Endothelial cell of umbilical vein (primary cell): ENCODE measurements around the gene SEL1L2. TPM values are rescaled to one million over a fixed set of nuclear protein-coding genes. Genes with fewer than 3 reads are reported as not detected.

ENCODE experiments used
- BruUV-seq: library from RNA; stranded (reverse); fragments of 400-500 nt; replicated peaks from 2 replicates; lab custom pipeline; 2021; lab: Mats Ljungman, UMichigan
- CTCF ChIA-PET: fragments of 300-600, 350-600 bp; sonication (Branson Sonifier 250); formaldehyde crosslinking; loops from one replicate; lab custom pipeline; 2021; ENCODE audit warnings: antibody characterized with exemption, inconsistent platforms; lab: Charles Lee
- POLR2A ChIA-PET: fragments of 300-600, 350-600 bp; sonication (Branson Sonifier 250); formaldehyde crosslinking; loops from one replicate; lab custom pipeline; 2021; ENCODE audit warnings: antibody characterized with exemption, inconsistent platforms; lab: Charles Lee
- DNase-seq: peaks from one replicate; pipeline ENCODE4 v3.0.0-alpha.2; 2011; ENCODE audit warnings: low read depth, low spot score
- FAIRE-seq: peaks from 2 replicates; lab custom pipeline; 2011; peaks lifted over from hg19 to GRCh38; lab: Jason Lieb, UNC
- H2AFZ ChIP-seq: 2 replicates; pipeline ENCODE4 v1.6.0; 2012; ENCODE audit warnings: low read depth, low read length, control low read depth, inconsistent platforms
- H3K27ac ChIP-seq: 2 replicates; pipeline ENCODE4 v1.5.1; 2011; ENCODE audit warnings: low read depth, mild to moderate bottlenecking, control low read depth, low read length, moderate library complexity; ENCODE audit not compliant: insufficient read depth
- H3K27me3 ChIP-seq, 2 experiments: 2 replicates each; pipeline versions ENCODE4 v1.6.0 to v1.6.1; 2011; ENCODE audit warnings: low read length in 2 of 2, mixed read lengths in 1 of 2; ENCODE audit not compliant: control insufficient read depth in 2 of 2, insufficient read depth in 2 of 2
- H3K36me3 ChIP-seq, 2 experiments: 2 replicates in 1 of 2; 3 replicates in 1 of 2; pipeline ENCODE4 v1.5.1; 2011; ENCODE audit warnings: low read length in 2 of 2, mild to moderate bottlenecking in 1 of 2, moderate library complexity in 1 of 2; ENCODE audit not compliant: control insufficient read depth in 2 of 2, insufficient read depth in 2 of 2; ENCODE audit errors: extremely low read depth in 1 of 2
- H3K4me1 ChIP-seq: 3 replicates; pipeline ENCODE4 v1.5.1; 2011; ENCODE audit warnings: mild to moderate bottlenecking, low read length; ENCODE audit not compliant: control insufficient read depth, insufficient read depth; ENCODE audit errors: extremely low read depth
- H3K4me2 ChIP-seq: 2 replicates; pipeline ENCODE4 v1.6.1; 2011; ENCODE audit warnings: low read length, control low read depth, mixed read lengths; ENCODE audit not compliant: insufficient read depth
- H3K4me3 ChIP-seq, 3 experiments: fragments of 200-600 bp in 1 of 3; sonication (generic), shearing (Covaris generic) in 1 of 3; replicated peaks in 1 of 3; 2 replicates each; pipeline ENCODE4 v1.5.1; 2011 to 2016; ENCODE audit warnings: control low read depth in 3 of 3, low read length in 3 of 3, mild to moderate bottlenecking in 2 of 3, inconsistent platforms in 1 of 3, low read depth in 1 of 3, moderate library complexity in 1 of 3; ENCODE audit not compliant: insufficient read depth in 1 of 3
- H3K79me2 ChIP-seq: 2 replicates; pipeline ENCODE4 v1.6.0; 2012; ENCODE audit warnings: low read length, inconsistent platforms; ENCODE audit not compliant: control insufficient read depth, insufficient read depth
- H3K9ac ChIP-seq: replicated peaks from 2 replicates; pipeline ENCODE3; 2011; ENCODE audit warnings: low read length, control low read depth; ENCODE audit not compliant: insufficient read depth; ENCODE audit errors: extremely low read depth
- H3K9me1 ChIP-seq: replicated peaks from 3 replicates; pipeline ENCODE4 v1.6.0; 2011; ENCODE audit warnings: mild to moderate bottlenecking, low read length; ENCODE audit not compliant: control insufficient read depth, insufficient read depth; ENCODE audit errors: extremely low read depth
- H3K9me3 ChIP-seq: replicated peaks from 2 replicates; pipeline ENCODE4 v1.5.1; 2012; ENCODE audit warnings: low read length, inconsistent platforms; ENCODE audit not compliant: control insufficient read depth, insufficient read depth
- H4K20me1 ChIP-seq: replicated peaks from 2 replicates; pipeline ENCODE3; 2011; ENCODE audit warnings: mild to moderate bottlenecking, low read length; ENCODE audit not compliant: control insufficient read depth, insufficient read depth; ENCODE audit errors: extremely low read depth
- EZH2 ChIP-seq: IDR thresholded peaks from 2 replicates; pipeline ENCODE4 v1.6.1; 2012; ENCODE audit warnings: borderline replicate concordance, low read depth, mild to moderate bottlenecking, moderate library complexity, low read length, inconsistent platforms; ENCODE audit not compliant: severe bottlenecking
- FOS ChIP-seq: IDR thresholded peaks from 2 replicates; pipeline ENCODE4 v1.6.1; 2011; ENCODE audit warnings: mild to moderate bottlenecking, low read length, moderate library complexity, borderline replicate concordance; ENCODE audit not compliant: insufficient read depth
- GATA2 ChIP-seq: IDR thresholded peaks from 2 replicates; pipeline ENCODE4 v1.7.0; 2011; ENCODE audit warnings: low read depth, mild to moderate bottlenecking, moderate library complexity, mixed read lengths, low read length; ENCODE audit not compliant: insufficient read length, insufficient read depth
- JUN ChIP-seq: IDR thresholded peaks from 2 replicates; pipeline ENCODE4 v1.6.1; 2011; ENCODE audit warnings: borderline replicate concordance, low read depth; ENCODE audit not compliant: insufficient read length, insufficient read depth
- MYC ChIP-seq: IDR thresholded peaks from one replicate; pipeline ENCODE4 v1.6.1; 2011; ENCODE audit warnings: mild to moderate bottlenecking, low read depth, low read length
- POLR2A ChIP-seq: IDR thresholded peaks from 2 replicates; pipeline ENCODE4 v1.6.1; 2012; ENCODE audit warnings: low read depth, mild to moderate bottlenecking, control low read depth, low read length
- POLR2AphosphoS5 ChIP-seq: IDR thresholded peaks from 2 replicates; pipeline ENCODE4 v1.6.1; 2012; ENCODE audit warnings: low read depth, mild to moderate bottlenecking, control low read depth, low read length, moderate library complexity; ENCODE audit not compliant: insufficient read depth
- dilution Hi-C: fragments of 300-500 bp; cut with MboI; formaldehyde crosslinking; loops from one replicate; pipeline ENCODE4 v1.15.0; 2019; ENCODE audit warnings: low sequenced_read_pairs; ENCODE audit not compliant: extremely low pct_ligation_motif_present
- intact Hi-C: fragments of 100-400 bp; cut with micrococcal nuclease; formaldehyde crosslinking; loops from one replicate; pipeline ENCODE4 v1.10.0; 2022
- polyA plus RNA-seq, 4 experiments: library from polyadenylated mRNA; depleted of rRNA in 3 of 4; stranded (reverse) in 3 of 4; unstranded in 1 of 4; fragments of >200 nt; gene quantifications; 2 replicates each; pipeline versions ENCODE4 v1.2.1 to v1.2.3, GENCODE V29; 2011 to 2012; ENCODE audit warnings: missing spikeins in 1 of 4
- total RNA-seq: library from RNA; stranded (reverse); gene quantifications from 2 replicates; pipeline ENCODE4 v1.2.3, GENCODE V29; 2021
- TF ChIP-seq, protein P1 (sequence below): IDR thresholded peaks from 2 replicates; pipeline ENCODE4 v1.6.1; 2011; ENCODE audit not compliant: insufficient read depth, insufficient read length
- TF ChIP-seq, protein P2 (sequence below), 2 donors: IDR thresholded peaks; 1 replicate in 1 of 2; 2 replicates in 1 of 2; pipeline ENCODE4 v1.5.1; 2011; ENCODE audit warnings: low read length in 2 of 2, mild to moderate bottlenecking in 2 of 2, moderate library complexity in 2 of 2, control low read depth in 1 of 2, inconsistent platforms in 1 of 2, low read depth in 1 of 2; ENCODE audit not compliant: insufficient read depth in 1 of 2; ENCODE audit errors: extremely low read depth in 1 of 2

The SEL1L2 gene
- total and polyA plus RNA-seq, 2 donors (not counting 3 experiments of a cell fraction or from before 2014, with no cell fraction given), result not detected

DNA sequence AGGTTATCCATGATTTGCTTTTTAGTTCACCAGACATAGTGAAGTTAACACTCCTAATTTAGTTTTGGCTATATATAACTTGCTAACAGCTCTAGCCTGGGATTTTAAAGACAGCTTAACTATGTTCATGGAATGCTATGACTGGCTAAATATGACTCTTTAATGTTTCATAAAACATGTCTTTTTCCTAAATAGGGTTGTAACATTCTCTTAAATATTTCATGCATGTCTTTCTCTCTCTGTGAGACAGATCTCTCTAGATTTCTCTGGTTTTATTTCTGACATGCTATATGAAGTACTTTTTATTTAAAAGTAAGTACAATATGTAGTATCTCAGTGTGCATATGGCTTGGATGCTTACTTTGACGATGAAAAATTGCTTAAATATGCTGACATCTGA, 40.6 kb upstream of the SEL1L2 start:
- H3K9me3 ChIP-seq, result no peaks in the 10 kb centered on the region
- CTCF ChIA-PET, result no interaction called here

More for the DNA sequence above, 40.6 kb upstream of the SEL1L2 start:
- BruUV-seq, result no TSS peak
- H2AFZ ChIP-seq, result no peak overlapping the region
- H3K36me3 ChIP-seq, result no peaks in the 10 kb centered on the region
- H3K4me2 ChIP-seq, result no peak overlapping the region
- H3K4me3 ChIP-seq, result no peak overlapping the region
- no peak for DNase-seq
- H3K9ac ChIP-seq, result no peak overlapping the region
- POLR2A ChIA-PET, result no interaction called here
- no peaks in the 10 kb centered on the region for H3K27me3 ChIP-seq
- H3K4me1 ChIP-seq, result no peaks in the 10 kb centered on the region
- no peaks in the 10 kb centered on the region for H3K9me1 ChIP-seq
- dilution Hi-C loops, result no loop called here
- no peak for FAIRE-seq
- H4K20me1 ChIP-seq, result no peaks in the 10 kb centered on the region
- no peak overlapping the region for H3K27ac ChIP-seq
- H3K79me2 ChIP-seq, result no peaks in the 10 kb centered on the region
- TF ChIP-seq FOS (no peak), MYC (no peak), JUN (no peak), EZH2 (no peak), POLR2A (no peak), GATA2 (no peak), POLR2AphosphoS5 (no peak)
- TF ChIP-seq, protein P1, sequence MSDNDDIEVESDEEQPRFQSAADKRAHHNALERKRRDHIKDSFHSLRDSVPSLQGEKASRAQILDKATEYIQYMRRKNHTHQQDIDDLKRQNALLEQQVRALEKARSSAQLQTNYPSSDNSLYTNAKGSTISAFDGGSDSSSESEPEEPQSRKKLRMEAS, result no peak
- TF ChIP-seq, protein P2, sequence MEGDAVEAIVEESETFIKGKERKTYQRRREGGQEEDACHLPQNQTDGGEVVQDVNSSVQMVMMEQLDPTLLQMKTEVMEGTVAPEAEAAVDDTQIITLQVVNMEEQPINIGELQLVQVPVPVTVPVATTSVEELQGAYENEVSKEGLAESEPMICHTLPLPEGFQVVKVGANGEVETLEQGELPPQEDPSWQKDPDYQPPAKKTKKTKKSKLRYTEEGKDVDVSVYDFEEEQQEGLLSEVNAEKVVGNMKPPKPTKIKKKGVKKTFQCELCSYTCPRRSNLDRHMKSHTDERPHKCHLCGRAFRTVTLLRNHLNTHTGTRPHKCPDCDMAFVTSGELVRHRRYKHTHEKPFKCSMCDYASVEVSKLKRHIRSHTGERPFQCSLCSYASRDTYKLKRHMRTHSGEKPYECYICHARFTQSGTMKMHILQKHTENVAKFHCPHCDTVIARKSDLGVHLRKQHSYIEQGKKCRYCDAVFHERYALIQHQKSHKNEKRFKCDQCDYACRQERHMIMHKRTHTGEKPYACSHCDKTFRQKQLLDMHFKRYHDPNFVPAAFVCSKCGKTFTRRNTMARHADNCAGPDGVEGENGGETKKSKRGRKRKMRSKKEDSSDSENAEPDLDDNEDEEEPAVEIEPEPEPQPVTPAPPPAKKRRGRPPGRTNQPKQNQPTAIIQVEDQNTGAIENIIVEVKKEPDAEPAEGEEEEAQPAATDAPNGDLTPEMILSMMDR (IDR thresholded peaks at IDR 0.05; ENCODE audit: extremely low read depth in 1 of 2, insufficient read depth in 1 of 2, low read depth in 1 of 2, low read length in 2 of 2), result no peak
- intact Hi-C loops, result no loop called here
